Measurements from ENCODE around the gene NSG1.

The NSG1 gene

GRCh38 chr4:4374388-4375098, 12.4 kb upstream of the NSG1 start:
- DNase-seq (ENCODE audit: low read depth in 2 of 2) = no peak

GRCh38 chr4:4376074-4376473, 10.8 kb upstream of the NSG1 start:
- no peak for DNase-seq (ENCODE audit: low read depth in 2 of 2)

- DNase-seq (ENCODE audit: low read depth in 2 of 2) = no peak
These were observed 9.7 kb upstream of the NSG1 start for GRCh38 chr4:4377191-4377590.

- no peak for DNase-seq (ENCODE audit: low read depth in 2 of 2)
These were observed 9.0 kb upstream of the NSG1 start for GRCh38 chr4:4377732-4378460.

GRCh38 chr4:4379540-4380087, 7.3 kb upstream of the NSG1 start:
- DNase-seq (ENCODE audit: low read depth in 2 of 2) = no peak

GRCh38 chr4:4383085-4383484, 3.8 kb upstream of the NSG1 start:
- no peak for DNase-seq (ENCODE audit: low read depth in 2 of 2)

GRCh38 chr4:4384837-4385236, 2.1 kb upstream of the NSG1 start:
- DNase-seq (ENCODE audit: low read depth in 2 of 2) = no peak

- no peak for DNase-seq (ENCODE audit: low read depth in 2 of 2)
These were observed 1.1 kb upstream of the NSG1 start for GRCh38 chr4:4385729-4386295.

- no peak for DNase-seq (ENCODE audit: low read depth in 2 of 2)
These were observed 586 bp upstream of the NSG1 start for GRCh38 chr4:4386296-4386735.

- no peak for DNase-seq (ENCODE audit: low read depth in 2 of 2)
These were observed 819 bp downstream of the NSG1 start for GRCh38 chr4:4387531-4388310.

GRCh38 chr4:4388311-4388790, 1.4 kb downstream of the NSG1 start:
- no peak for DNase-seq (ENCODE audit: low read depth in 2 of 2)

- no peak for DNase-seq (ENCODE audit: low read depth in 2 of 2)
These were observed 2.1 kb downstream of the NSG1 start for GRCh38 chr4:4388836-4389575.

- DNase-seq (ENCODE audit: low read depth in 2 of 2) = no peak
These were observed 3.1 kb downstream of the NSG1 start for GRCh38 chr4:4390046-4390445.

- DNase-seq (ENCODE audit: low read depth in 2 of 2) = no peak
These were observed 3.8 kb downstream of the NSG1 start for GRCh38 chr4:4390515-4391240.

- DNase-seq (ENCODE audit: low read depth in 2 of 2) = no peak
These were observed 5.0 kb downstream of the NSG1 start for GRCh38 chr4:4391866-4392265.

GRCh38 chr4:4392501-4393183, 5.7 kb downstream of the NSG1 start:
- DNase-seq (ENCODE audit: low read depth in 2 of 2) = no peak

GRCh38 chr4:4394644-4395043, 7.7 kb downstream of the NSG1 start:
- DNase-seq (ENCODE audit: low read depth in 2 of 2) = no peak

- no peak for DNase-seq (ENCODE audit: low read depth in 2 of 2)
These were observed 8.5 kb downstream of the NSG1 start for GRCh38 chr4:4395371-4395770.

- no peak for DNase-seq (ENCODE audit: low read depth in 2 of 2)
These were observed 9.1 kb downstream of the NSG1 start for GRCh38 chr4:4395849-4396627.

All from fibroblast of skin of left biceps (primary cell).